Measurements from ENCODE around the gene XRCC5.

DNA sequence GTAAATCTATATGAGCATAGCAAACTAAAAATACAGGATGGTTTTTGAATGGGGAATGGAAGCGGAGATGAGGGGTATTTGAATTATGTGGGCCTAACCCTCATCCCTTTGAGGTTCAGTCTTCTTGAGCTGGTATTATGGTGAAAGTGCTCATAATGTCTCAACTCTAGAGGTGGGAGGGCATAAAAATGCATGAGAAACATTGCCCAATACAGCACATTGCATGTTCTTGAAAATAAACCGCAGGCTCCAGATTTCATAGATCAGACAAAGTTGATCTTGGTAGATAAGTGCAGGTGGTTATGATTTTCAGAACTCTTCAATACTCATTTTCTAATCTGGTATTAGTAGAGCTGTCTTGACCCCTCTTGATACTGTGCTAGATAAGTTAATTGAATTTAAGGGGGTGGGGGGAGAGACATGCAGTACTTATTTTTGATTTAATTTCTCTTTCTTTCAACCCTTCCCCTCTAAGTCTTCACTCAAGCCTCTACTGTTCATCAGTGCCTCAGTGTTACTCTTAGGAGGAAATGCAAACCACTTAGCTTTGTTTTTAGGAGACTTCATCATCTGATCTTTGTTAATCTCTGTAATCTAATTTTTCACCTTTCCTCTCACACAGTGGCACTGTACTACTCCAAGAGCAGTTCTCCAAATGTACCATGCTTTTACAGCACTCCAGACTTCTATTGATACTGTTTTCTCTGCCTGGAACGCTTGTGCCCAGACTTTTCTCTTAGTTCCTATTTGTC, 22.2 kb downstream of the XRCC5 start:
- TF ChIP-seq CTCF (optimal IDR thresholded peaks at IDR 0.05 in 1 of 3, IDR thresholded peaks at IDR 0.05 in 1 of 3, conservative IDR thresholded peaks at IDR 0.05 in 1 of 3; ENCODE audit: extremely low read depth in 1 of 3, insufficient read depth in 2 of 3, low read length in 3 of 3): no peak
- TF ChIP-seq EZH2 (IDR thresholded peaks at IDR 0.05; ENCODE audit: low read length): no peak
